Left ventricle myocardium superior (tissue), 1 donor: ENCODE results near the gene SDE2. TPM values are rescaled to one million over a fixed set of nuclear protein-coding genes. Genes with fewer than 3 reads are reported as not detected.
"Not testable (repeated sequence)": the region's sequence is repeated elsewhere in the genome, so short reads cannot be mapped to it uniquely, and the experiment has no call there.

ENCODE experiments used
- ATAC-seq: fragments of 200-7000 bp; cut with Tn5 transposase; one replicate; pipeline ENCODE4 v1.9.1; 2020; ENCODE audit warnings: mild to moderate bottlenecking, moderate library complexity
- DNase-seq: peaks from one replicate; pipeline ENCODE4 v3.0.0-alpha.2; 2020
- intact Hi-C: fragments of 100-400 bp; cut with micrococcal nuclease; formaldehyde crosslinking; loops from one replicate; pipeline ENCODE4 v1.11.0; 2022
- total RNA-seq: library from RNA; stranded (reverse); fragmentation: NEBNext Ultra II Directional; extraction: Animal tissue kit (Norgen Biotek cat#: 25700); gene quantifications from one replicate; pipeline ENCODE4 v1.2.1, GENCODE V29; 2021
- donor health status: DM: no; HTN: yes; CAD: no; lungs with severe emphysema.

The SDE2 gene
- total RNA-seq, 1 donor from 2014 or later, result 10.7 TPM

GRCh38 chr1:225981714-225982113 lies 17.4 kb downstream of the SDE2 start:
- DNase-seq, result no peak
- ATAC-seq, result no peak
- intact Hi-C loops, result no loop called here

- intact Hi-C loops, result no loop called here
- DNase-seq (no peak), ATAC-seq (peak; percentile 65)
Measured at GRCh38 chr1:225980005-225980836, 18.9 kb downstream of the SDE2 start.

- ATAC-seq, result no peak
- intact Hi-C loops, result loop anchor here (5.0 kb wide), 1 partner anchor 502 kb away; no protein-coding TSS in a partner anchor
- DNase-seq, result no peak
Measured at GRCh38 chr1:225979421-225979820, 19.7 kb downstream of the SDE2 start.

- intact Hi-C loops, result loop anchor here (5.0 kb wide), 1 partner anchor 501 kb away; no protein-coding TSS in a partner anchor
- DNase-seq, result no peak
- no peak for ATAC-seq
Measured at GRCh38 chr1:225977937-225978748, 21.0 kb downstream of the SDE2 start.

- ATAC-seq, DNase-seq: not testable (repeated sequence)
Measured at GRCh38 chr1:225975146-225975545, 24.0 kb downstream of the SDE2 start.

GRCh38 chr1:225974454-225974853 lies 24.7 kb downstream of the SDE2 start:
- intact Hi-C loops, result no loop called here
- no peak for ATAC-seq
- no peak for DNase-seq

More at GRCh38 chr1:225975146-225975545, 24.0 kb downstream of the SDE2 start:
- intact Hi-C loops, result loop anchor here (5.0 kb wide), 1 partner anchor 498 kb away; no protein-coding TSS in a partner anchor

GRCh38 chr1:225973158-225973557 lies 26.0 kb downstream of the SDE2 start:
- intact Hi-C loops, result no loop called here
- ATAC-seq (no peak), DNase-seq (no peak)

GRCh38 chr1:225972344-225973152 lies 26.6 kb downstream of the SDE2 start:
- no peak for DNase-seq
- ATAC-seq, result no peak
- intact Hi-C loops, result no loop called here

GRCh38 chr1:225970592-225971157 lies 28.5 kb downstream of the SDE2 start:
- intact Hi-C loops, ATAC-seq, DNase-seq: not testable (repeated sequence)

GRCh38 chr1:225969751-225970150 lies 29.4 kb downstream of the SDE2 start:
- intact Hi-C loops, ATAC-seq, DNase-seq: not testable (repeated sequence)

GRCh38 chr1:225965231-225965630 lies 33.9 kb downstream of the SDE2 start:
- intact Hi-C loops, result no loop called here
- DNase-seq (no peak), ATAC-seq (no peak)

GRCh38 chr1:225963735-225964530 lies 35.2 kb downstream of the SDE2 start:
- ATAC-seq (no peak), DNase-seq (no peak)
- intact Hi-C loops, result no loop called here

GRCh38 chr1:225962440-225962975 lies 36.6 kb downstream of the SDE2 start:
- DNase-seq (peak; percentile 64), ATAC-seq (peak; percentile 50)
- intact Hi-C loops, result no loop called here

- intact Hi-C loops, result no loop called here
- ATAC-seq (no peak), DNase-seq (no peak)
Measured at GRCh38 chr1:225961659-225962439, 37.3 kb downstream of the SDE2 start.

GRCh38 chr1:225958041-225958440 lies 41.1 kb downstream of the SDE2 start:
- intact Hi-C loops, result no loop called here
- DNase-seq (no peak), ATAC-seq (no peak)

GRCh38 chr1:225954753-225955152 lies 44.4 kb downstream of the SDE2 start:
- ATAC-seq (no peak), DNase-seq (no peak)
- intact Hi-C loops, result no loop called here

GRCh38 chr1:225953315-225953714 lies 45.8 kb downstream of the SDE2 start:
- DNase-seq (no peak), ATAC-seq (no peak)
- intact Hi-C loops, result no loop called here
